VCaP (cell line): ENCODE data around the gene OCIAD1.
"Not testable (repeated sequence)": the region's sequence is repeated elsewhere in the genome, so short reads cannot be mapped to it uniquely, and the experiment has no call there.

ENCODE experiments used
- H3K27ac ChIP-seq: fragments of 450-650 bp; 2 replicates; pipeline ENCODE4 v1.5.1; 2017
- TF ChIP-seq, protein P1 (sequence below): fragments of 450-650 bp; conservative IDR thresholded peaks from 2 replicates; pipeline ENCODE4 v1.5.1; 2017; ENCODE audit warnings: mild to moderate bottlenecking, moderate library complexity

OCIAD1 gene

DNA sequence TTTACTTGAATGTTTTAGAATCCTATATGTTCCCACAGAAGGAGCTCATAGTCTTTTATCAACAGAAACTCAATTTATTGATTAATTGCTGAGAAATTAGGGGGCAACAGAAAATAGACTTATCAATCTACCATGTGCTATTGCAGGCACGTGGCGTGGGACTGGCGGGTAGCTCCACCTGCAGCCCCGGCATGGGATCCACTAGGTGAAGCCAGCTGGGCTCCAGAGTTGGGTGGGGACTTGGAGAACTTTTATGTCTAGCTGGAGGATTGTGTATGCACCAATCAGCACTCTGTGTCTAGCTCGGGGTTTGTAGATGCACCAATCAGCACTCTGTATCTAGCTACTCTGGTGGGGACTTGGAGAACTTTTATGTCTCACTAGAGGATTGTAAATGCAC lies 3.3 kb upstream of the OCIAD1 start:
- TF ChIP-seq, protein P1, sequence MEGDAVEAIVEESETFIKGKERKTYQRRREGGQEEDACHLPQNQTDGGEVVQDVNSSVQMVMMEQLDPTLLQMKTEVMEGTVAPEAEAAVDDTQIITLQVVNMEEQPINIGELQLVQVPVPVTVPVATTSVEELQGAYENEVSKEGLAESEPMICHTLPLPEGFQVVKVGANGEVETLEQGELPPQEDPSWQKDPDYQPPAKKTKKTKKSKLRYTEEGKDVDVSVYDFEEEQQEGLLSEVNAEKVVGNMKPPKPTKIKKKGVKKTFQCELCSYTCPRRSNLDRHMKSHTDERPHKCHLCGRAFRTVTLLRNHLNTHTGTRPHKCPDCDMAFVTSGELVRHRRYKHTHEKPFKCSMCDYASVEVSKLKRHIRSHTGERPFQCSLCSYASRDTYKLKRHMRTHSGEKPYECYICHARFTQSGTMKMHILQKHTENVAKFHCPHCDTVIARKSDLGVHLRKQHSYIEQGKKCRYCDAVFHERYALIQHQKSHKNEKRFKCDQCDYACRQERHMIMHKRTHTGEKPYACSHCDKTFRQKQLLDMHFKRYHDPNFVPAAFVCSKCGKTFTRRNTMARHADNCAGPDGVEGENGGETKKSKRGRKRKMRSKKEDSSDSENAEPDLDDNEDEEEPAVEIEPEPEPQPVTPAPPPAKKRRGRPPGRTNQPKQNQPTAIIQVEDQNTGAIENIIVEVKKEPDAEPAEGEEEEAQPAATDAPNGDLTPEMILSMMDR: no peak
- H3K27ac ChIP-seq: no peak overlapping the region

DNA sequence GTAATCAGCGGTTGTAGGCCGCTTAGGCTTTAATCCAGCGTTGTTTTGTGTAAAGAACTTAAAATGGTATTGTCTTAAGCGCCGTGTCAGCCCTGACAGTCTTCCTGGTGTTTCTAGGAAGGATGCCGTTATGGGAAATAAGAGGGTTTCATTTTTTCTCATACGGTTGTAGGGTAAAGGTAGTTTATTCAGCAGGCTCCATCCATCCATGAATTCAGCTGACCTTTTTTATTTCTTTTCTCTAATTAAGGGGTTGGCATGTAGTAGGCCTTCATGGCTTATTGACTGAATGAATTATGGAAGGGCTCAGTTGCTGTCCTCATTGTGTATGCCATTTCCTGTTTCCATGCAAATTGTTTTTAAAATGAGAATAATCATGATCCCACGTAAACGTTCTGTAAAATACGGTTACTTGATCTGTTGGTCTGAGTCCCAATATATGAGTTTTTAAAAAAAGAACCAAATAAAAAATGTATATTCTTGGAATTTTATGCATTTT lies 693 bp downstream of the OCIAD1 start:
- TF ChIP-seq, protein P1: no peak
- peak overlapping the region; percentile 99 for H3K27ac ChIP-seq

DNA sequence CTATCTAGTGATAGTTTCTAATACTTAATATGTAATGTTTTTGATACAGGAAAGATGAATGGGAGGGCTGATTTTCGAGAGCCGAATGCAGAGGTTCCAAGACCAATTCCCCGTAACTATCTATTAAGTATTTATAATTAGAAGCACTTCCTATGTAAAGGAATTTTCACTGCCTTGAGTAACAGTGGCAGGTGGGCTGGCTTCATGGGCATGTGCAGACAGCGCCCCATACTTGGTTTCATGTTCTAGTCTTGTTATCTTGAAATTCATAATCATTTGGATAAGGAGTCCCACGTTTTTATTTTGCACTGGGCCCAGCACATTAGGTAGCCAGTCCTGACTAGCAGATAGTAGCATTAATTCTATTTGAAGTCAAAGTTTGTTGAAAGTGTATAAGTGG lies 1.7 kb downstream of the OCIAD1 start:
- TF ChIP-seq, protein P1: no peak
- peak overlapping the region; percentile 99 for H3K27ac ChIP-seq

DNA sequence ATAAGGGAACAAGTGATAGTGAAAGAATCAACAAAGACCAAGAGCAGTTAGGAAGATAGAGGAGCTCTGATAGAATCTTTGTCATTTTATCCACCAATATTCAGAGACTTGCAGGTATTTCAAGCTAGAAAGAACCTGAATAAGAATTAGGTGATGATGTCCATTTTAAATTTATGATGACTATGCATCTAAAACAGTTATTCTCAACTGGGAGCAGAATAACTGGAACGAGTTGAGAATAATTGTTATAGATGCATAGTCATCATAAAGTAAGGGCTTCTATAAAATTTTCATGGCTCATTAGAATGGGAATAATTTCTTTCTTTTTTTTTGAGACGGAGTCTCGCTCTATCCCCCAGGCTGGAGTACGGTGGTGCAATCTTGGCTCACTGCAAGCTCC lies 5.8 kb downstream of the OCIAD1 start:
- TF ChIP-seq, protein P1: no peak
- H3K27ac ChIP-seq: no peak overlapping the region

DNA sequence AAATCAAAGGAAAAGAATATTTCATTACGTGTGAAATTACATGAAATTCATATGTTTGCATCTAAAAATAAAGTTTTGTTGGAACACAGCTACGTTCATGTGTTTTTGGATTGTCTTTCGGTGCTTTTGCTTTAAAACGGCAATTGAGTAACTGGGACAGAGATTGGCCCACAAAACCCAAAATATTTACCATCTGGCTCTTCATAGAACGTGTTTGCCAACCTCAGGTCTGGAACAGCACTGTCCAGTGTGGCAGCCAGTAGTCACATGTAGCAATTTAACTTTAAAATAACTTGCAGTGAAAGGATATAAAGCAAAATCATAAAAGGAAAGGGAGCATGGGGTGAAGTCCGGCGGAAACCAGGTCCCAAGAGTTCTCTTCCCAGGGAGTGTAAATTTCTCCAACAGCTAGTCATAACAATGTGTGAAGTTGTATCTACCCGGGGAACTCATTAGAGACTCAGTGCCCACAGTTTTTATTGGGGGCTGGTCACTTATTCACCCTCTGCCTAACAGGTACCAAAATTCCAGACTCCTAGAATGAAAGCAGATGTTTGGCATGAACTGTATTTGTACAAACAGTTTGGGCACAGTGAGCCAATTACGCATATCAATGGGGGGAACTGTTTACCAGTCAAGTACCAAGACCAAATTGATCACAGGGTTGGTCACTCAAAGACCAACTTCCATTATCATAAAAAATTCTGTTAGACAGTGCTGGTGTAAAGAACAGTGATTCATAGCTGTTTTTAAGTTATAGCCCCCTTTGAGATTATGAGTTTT lies 10.3 kb downstream of the OCIAD1 start:
- TF ChIP-seq, protein P1: no peak
- no peak overlapping the region for H3K27ac ChIP-seq

GRCh38 chr4:48844843-48845242 lies 14.0 kb downstream of the OCIAD1 start:
- no peak overlapping the region for H3K27ac ChIP-seq
- TF ChIP-seq, protein P1: no peak

- not testable (repeated sequence) for H3K27ac ChIP-seq
Observed at GRCh38 chr4:48848799-48849198, 17.9 kb downstream of the OCIAD1 start.

GRCh38 chr4:48851651-48852050 lies 20.8 kb downstream of the OCIAD1 start:
- TF ChIP-seq, protein P1: no peak
- H3K27ac ChIP-seq: no peak overlapping the region
